ENCODE data around the gene ACY1. TPM values are rescaled to one million over a fixed set of nuclear protein-coding genes. Genes with fewer than 3 reads are reported as not detected.

The ACY1 gene
- total and polyA plus RNA-seq, 2 of the 13 experiments (the other 11 are each of a cell fraction or from before 2014, with no cell fraction given): 113 to 162 TPM

- peak; percentile 60; the same call in 1 of the 2 replicates for TF ChIP-seq SKIL (CRISPR knock-in tag; IDR thresholded peaks at IDR 0.05; ENCODE audit: borderline replicate concordance)
- TF ChIP-seq MYPOP (CRISPR knock-in tag; IDR thresholded peaks at IDR 0.05): peak; percentile 86
- TF ChIP-seq ZNF234 (CRISPR knock-in tag; conservative IDR thresholded peaks at IDR 0.05): no peak
- no peak for TF ChIP-seq CERS6 (CRISPR knock-in tag; IDR thresholded peaks at IDR 0.05)
- TF ChIP-seq MIER2 (CRISPR knock-in tag; IDR thresholded peaks at IDR 0.05): peak; percentile 72; the same call in 1 of the 2 replicates
- peak; percentile 96 for TF ChIP-seq DRAP1 (CRISPR knock-in tag; IDR thresholded peaks at IDR 0.05)
- peak; percentile 66; the same call in 1 of the 2 replicates for TF ChIP-seq ZNF441 (CRISPR knock-in tag; IDR thresholded peaks at IDR 0.05; ENCODE audit: borderline replicate concordance)
- TF ChIP-seq NFKBIZ (CRISPR knock-in tag; IDR thresholded peaks at IDR 0.05): no peak
- peak; percentile 100 for TF ChIP-seq MYC (CRISPR knock-in tag; IDR thresholded peaks at IDR 0.05; ENCODE audit: borderline replicate concordance)
- no peak for TF ChIP-seq ZNF292 (CRISPR knock-in tag; IDR thresholded peaks at IDR 0.05; ENCODE audit: borderline replicate concordance, low read depth)
- no peak for TF ChIP-seq PRMT3 (CRISPR knock-in tag; IDR thresholded peaks at IDR 0.05; ENCODE audit: borderline replicate concordance, low read depth)
- TF ChIP-seq ARNT2 (CRISPR knock-in tag; IDR thresholded peaks at IDR 0.05; ENCODE audit: low read depth): peak; percentile 65
- no peak; the same call in 1 of the 2 replicates for TF ChIP-seq PRDM10 (CRISPR knock-in tag; IDR thresholded peaks at IDR 0.05; ENCODE audit: low read depth)
- peak; percentile 37; the same call in 1 of the 2 replicates for TF ChIP-seq RCOR2 (CRISPR knock-in tag; IDR thresholded peaks at IDR 0.05)
- TF ChIP-seq MED1 (CRISPR knock-in tag; IDR thresholded peaks at IDR 0.05): peak; percentile 80
- peak; percentile 81 for TF ChIP-seq SRY (CRISPR knock-in tag; IDR thresholded peaks at IDR 0.05)
- TF ChIP-seq USF2 (IDR thresholded peaks at IDR 0.05; ENCODE audit: low read depth, low read length): no peak
- TF ChIP-seq USF2 (CRISPR knock-in tag; IDR thresholded peaks at IDR 0.05; ENCODE audit: borderline replicate concordance): no peak
Observed at GRCh38 chr3:51995346-51996163, 12.2 kb downstream of the ACY1 start, which contains the start of gene RPL29 (continued).

Data from HepG2 (cell line).